ENCODE measurements around the gene CTDSP1. TPM values are rescaled to one million over a fixed set of nuclear protein-coding genes. Genes with fewer than 3 reads are reported as not detected.

The CTDSP1 gene
- polyA plus RNA-seq, 3 donors: 46.4 to 258 (median 49.9) TPM

DNA sequence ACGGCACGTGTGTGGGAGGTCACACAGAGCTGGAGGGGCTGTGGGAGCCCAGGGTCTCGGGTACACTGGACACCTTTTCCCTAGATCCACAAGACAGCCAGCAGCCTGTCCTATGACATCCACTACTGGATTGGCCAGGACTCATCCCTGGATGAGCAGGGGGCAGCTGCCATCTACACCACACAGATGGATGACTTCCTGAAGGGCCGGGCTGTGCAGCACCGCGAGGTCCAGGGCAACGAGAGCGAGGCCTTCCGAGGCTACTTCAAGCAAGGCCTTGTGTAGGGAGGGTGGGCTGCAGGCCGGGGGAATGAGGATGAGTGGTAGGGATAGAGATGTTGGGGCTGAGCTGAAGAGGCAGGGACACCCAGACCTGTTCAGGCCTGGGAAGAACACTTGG lies 25.9 kb downstream of the CTDSP1 start:
- Mint-ChIP-seq H3K9me3 (no peaks in the 10 kb centered on the region), H3K36me3 (no peaks in the 10 kb centered on the region), H3K4me3 (no peak overlapping the region), H3K4me1 (peaks cover 6% of the 10 kb centered on the region), H3K27ac (no peak overlapping the region), H3K27me3 (ENCODE audit: low read depth in 3 of 3) (peaks cover 0 to 6% (median 3%) of the 10 kb centered on the region in 3 donors)
- intact Hi-C loops (cut with micrococcal nuclease): loop anchor here in 1 of 2 donors (10.0 kb wide), 1 partner anchor 69 kb away; no protein-coding TSS in a partner anchor
- Histone ChIP-seq H3K4me1 (ENCODE audit: control insufficient read depth in 1 of 2, insufficient read depth in 2 of 2, low read length in 2 of 2) (no peaks in the 10 kb centered on the region), H3K36me3 (replicated peaks in 1 of 2; ENCODE audit: control insufficient read depth in 1 of 2, insufficient read depth in 2 of 2, low read length in 2 of 2) (no peaks in the 10 kb centered on the region), H3K9ac (ENCODE audit: insufficient read depth, low read length, poor library complexity, severe bottlenecking) (no peak overlapping the region), H2AFZ (ENCODE audit: insufficient read depth, low read depth, low read length, poor library complexity, severe bottlenecking) (no peak overlapping the region), H3K79me2 (ENCODE audit: insufficient read depth, low read length) (no peaks in the 10 kb centered on the region), H4K20me1 (ENCODE audit: insufficient read depth, low read length) (no peaks in the 10 kb centered on the region), H3K4me2 (replicated peaks; ENCODE audit: extremely low read depth, low read length, poor library complexity, severe bottlenecking) (no peak overlapping the region), H3K27ac (ENCODE audit: low read depth in 1 of 2, low read length in 2 of 2) (no peak overlapping the region), H3K4me3 (replicated peaks in 1 of 3; ENCODE audit: low read depth in 2 of 3, low read length in 3 of 3) (no peak overlapping the region), H3K27me3 (ENCODE audit: control insufficient read depth in 2 of 2, insufficient read depth in 2 of 2, low read length in 2 of 2) (no peaks in the 10 kb centered on the region), H3K9me3 (replicated peaks in 1 of 2; ENCODE audit: control insufficient read depth in 1 of 2, insufficient read depth in 1 of 2, low read length in 2 of 2) (no peaks in the 10 kb centered on the region)
- 88% methylated on average over 7 of the region's 10 CpGs for WGBS (ENCODE audit: insufficient coverage)
- no peak for DNase-seq
- TF ChIP-seq, protein P1, sequence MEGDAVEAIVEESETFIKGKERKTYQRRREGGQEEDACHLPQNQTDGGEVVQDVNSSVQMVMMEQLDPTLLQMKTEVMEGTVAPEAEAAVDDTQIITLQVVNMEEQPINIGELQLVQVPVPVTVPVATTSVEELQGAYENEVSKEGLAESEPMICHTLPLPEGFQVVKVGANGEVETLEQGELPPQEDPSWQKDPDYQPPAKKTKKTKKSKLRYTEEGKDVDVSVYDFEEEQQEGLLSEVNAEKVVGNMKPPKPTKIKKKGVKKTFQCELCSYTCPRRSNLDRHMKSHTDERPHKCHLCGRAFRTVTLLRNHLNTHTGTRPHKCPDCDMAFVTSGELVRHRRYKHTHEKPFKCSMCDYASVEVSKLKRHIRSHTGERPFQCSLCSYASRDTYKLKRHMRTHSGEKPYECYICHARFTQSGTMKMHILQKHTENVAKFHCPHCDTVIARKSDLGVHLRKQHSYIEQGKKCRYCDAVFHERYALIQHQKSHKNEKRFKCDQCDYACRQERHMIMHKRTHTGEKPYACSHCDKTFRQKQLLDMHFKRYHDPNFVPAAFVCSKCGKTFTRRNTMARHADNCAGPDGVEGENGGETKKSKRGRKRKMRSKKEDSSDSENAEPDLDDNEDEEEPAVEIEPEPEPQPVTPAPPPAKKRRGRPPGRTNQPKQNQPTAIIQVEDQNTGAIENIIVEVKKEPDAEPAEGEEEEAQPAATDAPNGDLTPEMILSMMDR (IDR thresholded peaks at IDR 0.05): no peak

DNA sequence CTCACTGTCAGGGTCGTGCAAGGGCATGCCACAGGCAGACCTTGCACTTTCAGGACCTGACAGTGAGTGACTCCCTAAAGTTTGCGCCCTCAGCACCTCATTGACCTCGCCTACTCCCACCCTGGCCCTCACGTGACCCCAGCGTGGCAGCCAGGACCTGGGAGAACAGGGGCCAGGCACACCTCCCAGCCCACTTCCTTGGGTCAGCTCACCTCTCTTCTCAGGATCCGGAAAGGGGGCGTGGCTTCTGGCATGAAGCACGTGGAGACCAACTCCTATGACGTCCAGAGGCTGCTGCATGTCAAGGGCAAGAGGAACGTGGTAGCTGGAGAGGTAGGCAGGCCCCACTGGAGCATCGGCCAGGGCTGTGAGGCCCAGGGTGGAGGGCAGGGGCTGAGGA lies 28.1 kb downstream of the CTDSP1 start:
- Histone ChIP-seq H3K79me2 (ENCODE audit: insufficient read depth, low read length) (no peaks in the 10 kb centered on the region), H4K20me1 (ENCODE audit: insufficient read depth, low read length) (no peaks in the 10 kb centered on the region), H2AFZ (ENCODE audit: insufficient read depth, low read depth, low read length, poor library complexity, severe bottlenecking) (no peak overlapping the region), H3K36me3 (replicated peaks in 1 of 2; ENCODE audit: control insufficient read depth in 1 of 2, insufficient read depth in 2 of 2, low read length in 2 of 2) (no peaks in the 10 kb centered on the region), H3K9me3 (replicated peaks in 1 of 2; ENCODE audit: control insufficient read depth in 1 of 2, insufficient read depth in 1 of 2, low read length in 2 of 2) (no peaks in the 10 kb centered on the region), H3K4me3 (replicated peaks in 1 of 3; ENCODE audit: low read depth in 2 of 3, low read length in 3 of 3) (no peak overlapping the region), H3K27me3 (ENCODE audit: control insufficient read depth in 2 of 2, insufficient read depth in 2 of 2, low read length in 2 of 2) (no peaks in the 10 kb centered on the region), H3K9ac (ENCODE audit: insufficient read depth, low read length, poor library complexity, severe bottlenecking) (no peak overlapping the region), H3K27ac (ENCODE audit: low read depth in 1 of 2, low read length in 2 of 2) (no peak overlapping the region), H3K4me1 (ENCODE audit: control insufficient read depth in 1 of 2, insufficient read depth in 2 of 2, low read length in 2 of 2) (no peaks in the 10 kb centered on the region), H3K4me2 (replicated peaks; ENCODE audit: extremely low read depth, low read length, poor library complexity, severe bottlenecking) (no peak overlapping the region)
- Mint-ChIP-seq H3K9me3 (no peaks in the 10 kb centered on the region), H3K4me3 (no peak overlapping the region), H3K4me1 (no peaks in the 10 kb centered on the region), H3K27ac (no peak overlapping the region), H3K27me3 (ENCODE audit: low read depth in 3 of 3) (peaks cover 3 to 6% (median 6%) of the 10 kb centered on the region in 3 donors), H3K36me3 (no peaks in the 10 kb centered on the region)
- DNase-seq: no peak
- intact Hi-C loops (cut with micrococcal nuclease): loop anchor here in 1 of 2 donors (10.0 kb wide), 1 partner anchor 67 kb away; no protein-coding TSS in a partner anchor
- WGBS (ENCODE audit: insufficient coverage): 89% methylated on average over 11 of the region's 11 CpGs
- TF ChIP-seq, protein P1 (IDR thresholded peaks at IDR 0.05): no peak
